HG03571 (cell line): ENCODE results near the gene CLIC4.
"Not testable (repeated sequence)": the region's sequence is repeated elsewhere in the genome, so short reads cannot be mapped to it uniquely, and the experiment has no call there.

Source experiments
- ATAC-seq: cut with Tn5 transposase; IDR thresholded peaks from one replicate; pipeline ENCODE4 v1.9.1; 2021; ENCODE audit not compliant: unreplicated experiment

The CLIC4 gene

DNA sequence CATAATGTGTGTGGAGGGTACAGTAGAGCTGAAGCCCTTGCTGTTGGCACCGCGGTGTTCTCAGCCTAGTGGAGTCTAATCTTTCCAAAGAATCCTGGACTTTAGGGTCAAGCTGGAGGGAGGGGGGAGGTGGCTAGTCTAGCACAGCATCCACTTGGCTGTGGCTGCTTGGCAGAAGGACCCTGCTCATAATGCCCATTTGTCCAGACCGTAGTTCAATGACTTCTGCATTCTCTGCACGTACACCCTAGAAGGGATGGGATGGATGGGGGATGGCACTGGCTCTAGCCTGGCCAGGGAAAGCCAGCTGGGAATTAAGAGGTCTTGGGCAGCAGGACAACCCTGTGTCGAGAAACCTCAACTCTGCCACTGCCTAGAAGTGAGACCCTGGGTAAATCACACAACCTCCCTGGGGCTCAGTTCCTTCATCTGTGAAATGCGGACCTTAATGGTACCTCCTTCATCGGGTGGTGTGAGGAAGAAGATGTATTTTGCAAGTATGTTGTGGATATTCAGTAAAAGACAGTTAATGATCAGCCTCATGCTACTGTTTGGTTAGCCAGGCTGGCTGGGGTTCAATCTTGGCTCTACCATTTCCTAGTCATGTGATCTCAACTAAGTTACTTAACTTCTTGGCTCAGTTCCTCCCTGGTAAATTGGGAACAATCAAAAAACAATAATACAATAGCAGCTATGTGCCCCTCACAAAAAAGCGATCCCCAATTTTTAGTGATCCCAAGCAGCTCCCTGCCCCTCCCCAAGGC lies 27.2 kb upstream of the CLIC4 start:
- no peak for ATAC-seq

DNA sequence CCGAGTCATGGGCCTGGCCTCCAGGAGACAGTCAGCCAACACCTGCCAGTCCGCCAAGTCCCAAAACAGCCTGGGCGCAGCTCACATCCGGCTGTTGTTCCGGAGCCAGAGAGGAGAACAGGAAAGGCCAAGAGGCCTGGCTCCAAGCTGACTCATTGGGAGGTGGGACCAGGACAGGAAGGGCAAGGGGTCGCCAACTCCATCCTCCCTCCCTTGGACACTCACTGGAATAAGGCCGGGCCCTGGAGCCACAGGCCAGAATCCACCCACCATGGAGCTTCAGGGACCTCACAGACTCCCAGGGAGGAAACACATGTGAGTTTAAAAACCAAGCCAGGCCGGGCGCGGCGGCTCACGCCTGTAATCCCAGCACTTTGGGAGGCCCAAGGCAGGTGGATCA lies 25.1 kb upstream of the CLIC4 start:
- no peak for ATAC-seq

DNA sequence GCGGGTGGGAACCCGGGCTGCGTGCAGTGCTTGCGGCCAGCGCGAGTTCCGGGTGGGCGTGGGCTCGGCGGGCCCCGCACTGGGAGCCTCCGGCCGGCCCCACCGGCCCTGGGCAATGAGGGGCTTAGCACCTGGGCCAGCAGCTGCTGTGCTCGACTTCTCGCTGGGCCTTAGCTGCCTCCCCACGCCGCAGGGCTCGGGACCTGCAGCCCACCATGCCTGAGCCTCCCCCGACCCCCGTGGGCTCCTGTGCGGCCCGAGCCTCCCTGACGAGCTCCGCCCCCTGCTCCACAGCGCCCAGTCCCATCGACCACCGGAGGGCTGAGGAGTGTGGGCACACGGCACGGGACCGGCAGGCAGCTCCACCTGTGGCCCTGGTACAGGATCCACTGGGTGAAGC lies 23.7 kb upstream of the CLIC4 start:
- no peak for ATAC-seq

DNA sequence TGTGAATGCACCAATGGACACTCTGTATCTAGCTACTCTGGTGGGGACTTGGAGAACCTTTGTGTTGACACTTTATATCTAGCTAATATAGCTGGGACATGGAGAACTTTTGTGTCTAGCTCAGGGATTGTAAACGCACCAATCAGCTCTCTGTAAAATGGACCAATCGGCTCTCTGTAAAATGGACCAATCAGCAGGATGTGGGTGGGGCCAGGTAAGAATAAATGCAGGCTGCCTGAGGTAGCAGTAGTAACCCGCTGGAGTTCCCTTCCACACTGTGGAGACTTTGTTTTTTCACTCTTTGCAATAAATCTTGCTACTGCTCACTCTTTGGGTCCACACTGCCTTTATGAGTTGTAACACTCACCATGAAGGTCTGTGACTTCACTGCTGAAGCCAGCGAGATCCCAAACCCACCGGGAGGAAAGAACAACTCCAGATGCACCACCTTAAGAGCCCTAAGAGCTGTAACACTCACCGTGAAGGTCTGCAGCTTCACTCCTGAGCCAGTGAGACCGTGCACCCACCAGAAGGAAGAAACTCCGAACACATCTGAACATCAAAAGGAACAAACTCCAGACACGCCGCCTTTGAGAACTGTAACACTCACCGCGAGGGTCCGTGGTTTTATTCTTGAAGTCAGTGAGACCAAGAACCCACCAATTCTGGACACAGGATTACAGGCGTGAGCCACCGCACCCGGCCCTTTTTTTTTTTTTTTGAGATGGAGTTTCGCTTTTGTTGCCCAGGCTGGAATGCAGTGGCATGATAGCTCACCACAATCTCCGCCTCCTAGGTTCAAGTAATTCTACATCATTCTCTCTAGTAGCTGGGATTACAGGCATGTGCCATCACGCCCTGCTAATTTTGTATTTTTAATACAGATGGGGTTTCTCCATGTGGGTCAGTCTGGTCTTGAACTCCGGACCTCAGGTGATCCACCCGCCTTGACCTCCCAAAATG lies 22.9 kb upstream of the CLIC4 start:
- not testable (repeated sequence) for ATAC-seq

DNA sequence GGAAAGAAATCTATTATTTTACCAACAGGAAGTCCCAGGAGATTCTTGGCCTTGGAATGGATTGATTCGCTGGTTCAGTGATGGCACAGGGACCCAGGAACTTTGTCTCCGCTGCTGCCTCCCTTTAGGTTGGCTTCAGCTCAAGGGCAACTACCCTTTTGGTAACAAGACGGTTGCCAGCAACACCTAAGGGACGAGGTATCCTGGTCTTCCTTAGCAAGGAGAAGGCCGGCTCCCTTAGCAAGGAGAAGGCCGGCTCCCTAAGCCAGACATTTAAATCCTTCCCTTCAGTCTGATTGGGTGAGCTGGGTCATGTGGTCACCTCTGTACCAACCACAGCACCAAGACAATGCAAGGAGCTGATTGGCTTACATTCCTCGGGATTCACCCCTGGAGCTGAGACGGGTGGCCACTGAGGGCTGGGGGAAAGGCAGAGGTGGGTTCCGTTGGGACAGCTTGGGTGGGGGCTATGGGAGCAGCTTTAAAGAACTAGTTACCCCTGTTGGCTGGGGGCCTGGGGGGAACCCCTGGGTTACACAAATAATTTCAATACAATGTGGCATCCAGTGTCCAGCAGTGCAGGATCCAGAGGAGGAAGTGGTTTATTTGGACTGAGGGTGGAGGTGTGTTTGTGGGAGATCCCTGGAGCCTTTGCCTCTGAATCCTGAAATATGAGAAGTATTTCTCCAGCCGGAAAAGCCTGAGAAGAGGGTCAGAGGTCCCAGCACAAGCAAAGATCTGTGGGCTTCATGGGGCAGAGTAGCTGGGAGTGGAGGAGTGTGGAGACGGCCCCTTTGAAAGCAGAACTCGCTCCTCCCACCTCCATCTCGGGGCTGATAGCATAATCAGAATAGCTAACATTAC lies 20.7 kb upstream of the CLIC4 start:
- ATAC-seq: no peak

DNA sequence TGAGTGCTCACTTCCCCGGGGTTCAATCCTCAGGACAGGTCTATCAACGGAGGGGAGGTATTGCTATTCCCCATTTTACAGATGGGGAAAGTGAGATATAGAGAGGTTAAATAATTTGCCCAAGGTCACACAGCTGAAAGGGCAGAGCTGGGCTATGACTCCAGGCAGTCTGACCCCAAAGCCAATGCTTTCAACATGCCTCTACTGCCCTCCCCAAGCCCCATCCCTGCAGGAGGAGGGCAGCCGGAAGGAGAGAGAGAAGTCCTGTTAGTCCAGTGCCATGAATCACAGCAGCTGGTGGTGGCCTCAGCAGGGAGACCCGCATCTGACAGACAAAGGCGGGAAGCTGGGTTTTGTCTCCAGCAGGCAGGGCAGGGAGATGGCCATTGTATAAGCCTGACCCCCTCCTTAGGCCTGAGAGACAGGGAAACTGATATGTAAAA lies 20.0 kb upstream of the CLIC4 start:
- no peak for ATAC-seq

DNA sequence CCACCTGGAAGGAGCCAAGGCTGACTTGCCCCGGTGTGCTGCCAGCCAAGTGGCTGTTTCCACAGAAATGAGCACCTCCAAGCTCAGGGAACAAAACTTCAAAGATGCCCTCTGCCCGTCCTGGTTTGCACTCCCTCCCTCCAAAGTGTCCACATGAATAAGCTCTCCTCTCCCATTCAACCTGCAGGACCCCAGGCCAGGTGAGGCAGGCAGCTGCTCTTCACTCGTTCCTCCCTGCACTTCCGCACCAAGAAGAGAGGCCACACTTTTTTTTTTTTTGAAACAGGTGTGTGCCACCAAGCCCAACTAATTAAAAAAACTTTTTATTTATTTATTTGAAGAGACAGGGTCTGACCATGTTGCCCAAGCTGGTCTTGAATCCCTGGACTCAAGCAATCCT lies 18.5 kb upstream of the CLIC4 start:
- ATAC-seq: no peak

DNA sequence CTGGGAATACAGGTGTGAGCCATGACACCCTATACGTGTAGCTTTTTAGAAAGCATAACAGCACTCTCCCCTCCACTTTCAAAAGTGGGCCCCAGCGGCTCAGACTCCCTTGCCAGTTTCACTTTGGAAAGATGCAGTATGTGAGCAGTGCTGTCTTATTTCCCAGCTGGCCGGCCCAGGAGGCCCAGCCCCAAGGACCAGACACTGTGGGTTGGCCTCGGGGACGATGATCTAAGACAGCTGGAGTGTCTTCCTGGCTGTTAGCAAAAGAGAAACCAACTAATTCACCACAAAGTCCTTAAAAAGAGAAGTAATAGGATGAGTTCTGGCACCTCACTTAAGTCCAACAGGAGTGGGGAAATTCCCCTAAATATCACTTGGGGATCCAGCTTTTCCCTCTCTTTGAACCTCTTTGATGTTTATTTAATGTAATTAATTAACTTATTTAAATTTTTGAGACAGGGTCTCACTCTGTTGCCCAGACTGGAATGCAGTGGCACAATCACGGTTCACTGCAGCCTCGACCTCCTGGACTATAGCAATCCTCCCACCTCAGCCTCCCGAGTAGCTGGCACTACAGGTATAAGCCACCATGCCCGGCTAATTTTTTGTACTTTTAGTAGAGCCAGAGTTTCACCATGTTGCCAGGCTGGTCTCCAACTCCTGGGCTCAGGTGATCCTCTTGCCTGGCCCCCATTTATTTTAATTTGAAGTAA lies 17.6 kb upstream of the CLIC4 start:
- peak; percentile 89 for ATAC-seq

DNA sequence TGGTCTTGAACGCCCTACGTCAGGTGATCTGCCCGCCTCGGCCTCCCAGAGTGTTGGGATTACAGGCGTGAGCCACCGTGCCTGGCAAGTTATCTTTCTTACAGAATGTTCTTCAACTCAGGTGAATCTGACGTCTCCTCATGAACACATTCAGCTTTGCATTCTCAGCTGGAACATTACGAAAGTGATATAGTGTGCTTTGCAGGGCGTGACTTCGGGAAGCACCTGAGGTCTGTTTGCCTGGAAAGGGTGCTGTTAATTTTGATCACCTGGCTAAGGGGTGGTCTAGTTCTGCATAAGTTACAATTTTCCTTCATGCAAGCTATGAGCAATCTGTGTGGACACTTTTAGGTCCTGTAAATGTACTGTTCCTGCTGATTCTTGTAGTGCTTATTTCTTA lies 16.3 kb upstream of the CLIC4 start:
- no peak for ATAC-seq

DNA sequence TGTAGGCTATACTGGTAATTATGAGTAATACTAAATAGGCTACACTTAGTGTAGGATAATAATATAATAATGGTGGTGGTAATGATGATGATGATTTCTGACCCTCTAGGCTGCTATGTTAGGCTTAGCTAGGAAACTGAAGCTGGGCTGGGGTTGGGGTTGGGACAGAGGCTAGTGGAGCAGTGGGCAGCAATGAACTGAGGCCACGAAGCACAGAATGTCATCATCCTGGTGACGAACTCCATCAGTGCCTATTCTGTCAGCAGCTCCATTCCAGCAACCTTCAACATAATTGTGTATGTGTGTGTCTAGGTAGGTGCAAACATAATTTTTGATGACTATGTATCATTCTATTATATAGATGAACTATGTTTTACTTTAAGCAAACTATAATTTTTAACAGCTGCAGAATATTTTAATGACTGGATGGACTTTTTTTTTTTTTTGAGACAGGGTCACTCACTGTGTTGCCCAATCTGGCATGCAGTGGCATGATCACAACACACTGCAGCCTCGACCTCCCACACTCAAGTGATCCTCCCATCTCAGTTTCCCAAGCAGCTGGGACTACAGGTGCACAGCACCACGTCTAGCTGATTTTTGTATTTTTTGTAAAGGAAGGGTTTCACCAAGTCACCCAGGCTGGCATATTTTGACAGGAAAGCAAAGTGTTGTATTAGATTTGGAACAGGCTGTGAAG lies 12.9 kb upstream of the CLIC4 start:
- ATAC-seq: no peak

DNA sequence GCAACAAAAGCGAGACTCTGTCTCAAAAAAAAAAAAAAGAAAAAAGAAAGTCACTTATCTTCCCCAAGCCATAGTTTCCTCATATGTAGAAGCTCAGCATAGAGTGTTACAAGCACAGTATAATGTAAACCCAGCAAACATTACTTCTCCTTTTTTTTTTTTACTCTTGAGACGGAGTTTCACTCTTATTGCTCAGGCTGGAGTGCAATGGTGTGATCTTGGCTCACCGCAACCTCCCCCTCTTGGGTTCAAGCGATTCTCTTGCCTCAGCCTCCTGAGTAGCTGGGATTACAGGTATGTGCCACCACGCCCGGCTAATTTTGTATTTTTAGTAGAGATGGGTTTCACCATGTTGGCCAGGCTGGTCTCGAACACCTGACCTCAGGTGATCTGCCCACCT lies 11.9 kb upstream of the CLIC4 start:
- peak; percentile 56 for ATAC-seq

DNA sequence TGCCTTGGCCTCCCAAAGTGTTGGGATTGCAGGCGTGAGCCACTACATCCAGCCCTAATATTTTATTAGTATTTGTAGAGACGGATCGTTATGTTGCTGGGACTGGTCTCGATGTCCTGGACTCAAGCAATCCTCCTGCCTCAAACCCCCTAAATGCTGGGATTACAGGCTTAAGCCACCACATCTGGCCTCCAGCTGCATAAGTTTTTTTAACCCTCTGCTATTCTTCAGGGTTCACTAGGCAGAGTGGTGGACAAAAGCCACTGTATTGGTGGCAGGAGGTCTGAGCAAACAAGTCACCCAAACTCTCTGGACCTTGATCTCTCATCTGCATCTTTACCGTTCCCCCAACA lies 10.1 kb upstream of the CLIC4 start:
- no peak for ATAC-seq

DNA sequence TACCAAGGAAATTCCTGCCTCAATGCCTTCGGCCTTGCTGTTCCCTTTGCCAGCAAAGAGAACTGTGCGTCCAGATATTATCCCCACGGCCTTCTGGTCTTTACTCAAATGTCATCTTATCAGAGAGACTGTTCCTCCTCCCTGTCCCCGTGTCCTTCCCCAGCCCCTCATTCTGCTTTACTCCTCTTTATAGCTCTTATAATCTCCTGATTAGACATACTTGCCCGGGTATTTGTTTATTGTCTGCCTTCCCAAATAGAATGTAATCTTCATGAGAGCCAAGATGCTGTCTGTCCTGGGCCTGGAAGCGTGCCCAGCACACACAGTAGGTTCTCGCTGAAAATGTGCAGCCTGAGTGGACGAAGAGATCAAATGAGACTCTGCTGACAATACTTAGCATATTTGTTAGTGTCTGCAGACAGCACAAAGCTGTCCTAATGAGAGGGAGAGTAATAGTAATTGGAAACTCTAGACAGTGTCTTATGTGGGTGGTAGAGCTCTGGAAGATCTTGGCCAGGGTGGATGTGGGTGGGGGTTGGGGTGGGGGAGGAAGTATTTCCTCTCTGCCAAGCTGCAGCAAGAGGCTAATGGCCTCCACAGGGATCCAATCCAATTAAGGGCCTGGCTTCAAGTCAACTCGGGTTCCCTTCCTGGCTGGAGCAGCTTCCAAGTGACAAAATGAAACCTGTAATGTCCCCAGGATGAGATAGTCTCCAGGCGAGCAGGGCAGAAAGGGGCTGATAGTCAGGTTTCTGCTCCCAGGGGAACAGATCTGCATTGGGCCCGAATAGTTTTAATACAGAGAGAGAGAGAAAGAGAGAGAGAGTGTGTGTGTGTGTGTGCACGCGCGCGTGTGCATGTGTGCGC lies 9.5 kb upstream of the CLIC4 start:
- ATAC-seq: no peak

DNA sequence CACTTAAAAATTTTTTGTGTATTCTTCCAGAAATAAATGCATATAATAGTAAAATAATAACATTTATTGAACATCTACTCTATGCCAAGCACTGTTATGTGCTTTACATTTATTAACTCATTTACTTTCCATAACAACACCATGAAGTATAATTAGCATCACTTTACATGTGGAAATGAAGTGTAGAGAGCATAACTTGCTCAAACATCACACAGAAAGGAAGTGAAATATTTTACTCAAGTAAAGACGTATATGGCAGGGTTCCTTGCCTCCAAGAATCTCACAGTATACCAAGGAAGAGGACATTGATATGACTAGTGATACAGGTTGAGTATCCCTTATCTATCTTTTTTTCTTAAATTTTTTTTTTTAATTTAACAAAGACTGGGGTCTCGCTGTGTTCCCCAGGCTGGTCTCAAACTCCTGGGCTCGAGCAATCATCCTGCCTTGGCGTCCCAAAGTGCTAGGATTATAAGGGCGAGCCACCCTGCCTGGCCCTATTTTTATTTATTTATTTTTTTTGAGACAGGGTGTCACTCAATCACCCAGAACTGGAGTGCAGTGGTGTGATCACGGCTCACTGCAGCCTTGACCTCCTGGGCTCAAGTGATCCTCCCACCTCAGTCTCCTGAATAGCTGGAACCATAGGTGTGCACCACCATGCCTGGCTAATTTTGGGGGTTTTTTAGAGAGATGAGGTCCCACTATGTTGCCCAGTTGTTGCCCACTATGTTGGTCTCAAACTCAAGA lies 7.7 kb upstream of the CLIC4 start:
- no peak for ATAC-seq

DNA sequence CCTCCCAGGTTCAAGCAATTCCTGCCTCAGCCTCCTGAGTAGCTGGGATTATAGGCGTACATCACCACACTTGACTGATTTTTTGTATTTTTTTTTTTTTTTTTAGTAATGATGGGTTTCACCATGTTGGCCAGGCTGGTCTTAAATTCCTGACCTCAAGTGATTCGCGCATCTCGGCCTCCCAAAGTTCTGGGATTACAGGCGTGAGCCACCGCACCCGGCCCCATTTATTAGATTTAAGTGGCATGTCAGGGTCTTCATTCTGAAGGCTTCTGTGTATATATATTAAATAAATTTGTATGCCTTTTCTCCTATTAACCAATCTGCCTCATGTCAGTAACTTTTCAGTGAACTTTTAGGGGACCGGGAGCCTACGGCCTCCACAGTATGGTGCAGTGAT lies 6.0 kb upstream of the CLIC4 start:
- no peak for ATAC-seq

DNA sequence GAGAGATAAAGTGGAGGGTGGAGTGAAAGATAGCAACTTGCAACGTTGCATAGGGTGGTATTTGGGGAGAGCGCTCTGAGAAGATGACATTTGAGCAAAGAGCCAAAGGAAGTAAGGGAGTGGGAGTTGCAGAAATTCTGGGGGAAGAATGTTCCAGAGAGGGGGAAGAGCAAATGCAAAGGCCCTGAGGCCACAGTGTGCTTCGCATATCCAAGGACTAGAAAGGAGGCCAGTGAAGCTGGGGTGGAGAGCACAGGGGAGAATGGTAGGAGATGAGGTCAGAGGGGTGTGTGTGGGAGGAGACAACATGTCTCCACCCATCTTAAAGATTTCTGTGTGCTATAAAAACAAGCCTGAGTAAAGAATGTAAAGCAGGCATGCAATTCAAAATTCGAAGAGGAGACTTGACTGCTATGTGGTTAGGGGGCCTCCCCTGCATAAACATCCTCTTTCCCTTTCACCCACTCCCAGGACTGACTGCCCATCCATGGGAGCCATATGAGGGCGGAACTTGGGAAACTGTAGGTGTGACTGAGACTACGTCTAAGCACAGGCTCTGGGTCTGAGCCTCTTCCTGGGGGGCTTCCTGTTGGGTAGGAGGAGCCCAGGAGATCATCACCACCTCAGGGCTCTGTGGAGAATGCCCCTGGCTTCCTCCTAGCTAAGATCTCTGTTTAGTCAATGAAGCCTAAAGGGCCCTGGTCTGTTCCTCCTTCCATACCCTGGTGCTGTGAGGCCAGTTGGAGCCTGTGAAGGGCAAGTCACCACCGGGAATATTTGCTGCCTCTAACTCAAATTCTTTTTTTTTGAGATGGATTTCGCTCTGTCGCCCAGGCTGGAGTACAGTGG lies 2.9 kb upstream of the CLIC4 start:
- no peak for ATAC-seq

DNA sequence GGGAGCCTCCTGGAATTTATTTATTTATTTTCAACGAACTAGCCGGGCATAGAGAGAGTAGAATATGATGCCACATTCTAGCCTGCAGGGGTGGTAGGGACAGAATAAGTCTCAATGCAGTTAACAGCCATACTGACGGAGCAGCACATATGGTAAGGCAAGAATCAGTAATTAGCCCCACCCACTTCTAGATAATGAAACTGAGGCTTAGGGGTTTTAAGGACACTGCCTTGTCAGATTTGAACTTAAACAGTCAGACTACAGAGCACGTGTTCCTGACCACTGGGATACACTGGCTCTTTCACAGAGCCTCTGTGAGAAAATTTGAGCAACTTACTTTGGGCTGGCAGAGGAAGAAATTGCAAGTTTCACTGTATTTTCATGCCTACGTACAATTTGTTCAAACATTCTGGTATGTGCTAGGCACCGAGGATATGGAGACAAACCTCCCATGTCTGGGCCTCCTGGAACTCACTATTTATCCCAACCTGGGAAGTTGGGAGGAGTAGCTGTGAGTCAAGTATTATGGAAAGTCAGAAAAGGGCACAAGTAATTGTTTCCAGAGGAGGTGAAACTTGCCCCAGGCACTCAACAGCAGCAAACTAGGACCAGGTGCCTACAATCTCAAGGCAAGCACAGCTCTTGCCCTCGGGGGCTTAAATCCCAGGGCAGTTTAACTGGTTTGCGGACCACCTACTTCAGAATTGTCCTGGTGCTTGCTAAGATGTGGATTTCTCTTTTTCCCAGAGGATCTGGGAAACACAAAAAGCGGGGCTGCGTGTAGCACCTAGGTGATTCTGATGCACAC lies 1.6 kb upstream of the CLIC4 start:
- no peak for ATAC-seq
